GM18907 (cell line): ENCODE measurements around the gene GPR26.

Source experiments
- ATAC-seq: cut with Tn5 transposase; IDR thresholded peaks from one replicate; pipeline ENCODE4 v1.9.1; 2021; ENCODE audit warnings: mild to moderate bottlenecking, moderate library complexity; ENCODE audit not compliant: unreplicated experiment

The GPR26 gene

DNA sequence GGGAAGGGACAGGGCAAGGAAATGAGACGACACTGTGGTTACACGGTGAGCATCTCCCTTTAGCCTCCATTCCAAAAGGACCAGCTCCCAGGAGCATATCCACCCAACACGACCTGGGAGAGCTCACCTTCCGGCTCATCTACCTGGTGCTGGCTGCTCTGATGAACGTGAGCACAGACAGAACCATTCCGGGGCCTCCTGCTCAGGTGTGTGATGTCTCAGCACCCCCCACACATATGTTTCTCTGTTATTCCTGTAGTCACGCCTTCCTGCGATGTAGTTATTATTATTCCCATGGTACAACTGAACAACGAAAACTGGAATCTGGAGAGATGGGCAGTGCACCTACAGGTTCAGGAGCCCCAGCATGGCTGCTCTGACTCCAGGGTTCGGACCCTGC, 20.5 kb upstream of the GPR26 start:
- ATAC-seq: no peak

DNA sequence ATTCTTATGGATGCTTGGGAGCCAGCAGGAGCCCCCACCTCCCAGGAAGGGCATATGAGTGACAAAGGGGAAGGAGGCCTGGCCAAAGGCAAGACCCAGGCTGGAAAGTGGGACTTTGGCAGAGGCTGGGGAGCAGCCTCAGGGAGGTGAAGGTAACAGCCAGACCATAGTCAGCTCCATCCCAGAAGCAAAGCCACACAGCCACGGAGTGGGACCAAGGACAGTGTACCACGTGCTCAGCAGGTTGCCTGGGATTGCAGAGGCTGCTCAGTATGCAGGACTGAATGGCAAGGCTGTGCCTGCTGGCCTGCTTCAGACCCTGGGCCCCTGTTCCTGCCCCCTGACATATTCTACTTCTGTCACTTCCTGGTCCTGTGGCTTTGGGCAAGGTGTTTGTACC, 17.6 kb upstream of the GPR26 start:
- no peak for ATAC-seq

DNA sequence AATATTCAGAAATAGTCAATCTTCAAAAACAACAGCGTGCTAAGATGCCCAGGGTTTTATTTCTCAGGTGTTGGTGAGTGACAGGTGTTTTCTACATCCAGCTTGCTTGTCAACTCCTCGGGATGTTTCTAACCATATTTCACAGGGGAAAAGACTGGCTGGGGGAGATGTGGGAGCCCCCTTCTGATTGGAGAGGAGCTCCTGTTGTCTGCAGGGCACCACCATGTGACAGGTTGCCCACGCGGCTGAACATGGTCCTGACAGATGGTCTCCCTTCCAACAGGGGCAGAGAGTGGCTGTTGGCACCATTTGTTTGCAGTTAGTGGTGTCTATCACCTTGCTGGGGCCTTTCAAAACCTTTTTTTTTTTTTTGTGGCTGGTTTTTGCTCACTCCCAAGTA, 16.5 kb upstream of the GPR26 start:
- ATAC-seq: no peak

DNA sequence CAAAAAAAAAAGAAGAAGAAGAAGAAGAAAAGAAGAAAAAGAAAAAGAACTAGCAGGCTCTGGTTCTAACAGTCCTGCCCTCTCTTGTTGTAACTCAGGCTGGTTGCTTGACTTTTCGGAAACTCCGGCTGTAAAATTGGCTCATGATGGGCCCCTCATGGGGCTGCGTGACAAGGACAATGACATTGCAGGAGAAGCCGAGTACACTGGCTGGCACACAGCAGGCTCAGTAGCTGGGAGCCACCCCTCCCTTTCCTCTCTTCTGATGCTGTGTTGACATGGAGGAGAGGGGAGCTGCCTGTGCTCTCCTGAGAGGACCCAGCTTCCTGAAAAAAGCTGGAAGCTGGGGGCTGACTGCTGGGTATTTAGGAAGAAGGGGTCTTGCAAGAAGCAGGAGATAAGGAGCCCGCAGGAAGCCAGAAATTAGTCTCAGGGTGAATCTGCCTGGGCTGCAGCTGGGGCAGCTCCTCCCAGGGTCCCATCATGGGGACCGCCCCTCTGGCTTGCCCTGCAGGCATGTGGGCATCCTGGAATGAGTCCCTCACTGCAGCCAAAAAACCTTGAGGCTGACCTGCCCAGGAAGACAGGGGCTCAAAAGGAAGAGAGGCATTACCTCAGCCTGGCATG, 14.6 kb upstream of the GPR26 start:
- ATAC-seq: no peak

DNA sequence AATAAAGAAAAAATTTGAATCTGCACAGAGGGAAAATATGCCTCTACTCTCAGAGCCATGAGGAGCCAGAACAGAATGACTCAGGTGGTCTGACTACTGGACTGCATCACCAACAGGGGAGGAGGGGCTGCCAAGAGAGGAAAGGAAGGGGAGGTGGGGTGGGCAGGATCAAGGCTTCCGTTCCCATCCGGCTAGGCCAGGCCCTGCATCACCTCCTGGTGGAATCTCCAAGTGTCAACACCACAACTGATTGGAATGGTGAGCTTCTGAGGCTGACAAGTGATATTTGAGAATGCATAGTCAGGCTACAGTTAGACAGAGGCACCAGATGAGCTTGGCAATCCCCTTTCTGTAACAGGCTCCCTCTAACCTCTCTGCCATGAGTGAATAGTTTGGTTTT, 10.4 kb upstream of the GPR26 start:
- ATAC-seq: no peak

DNA sequence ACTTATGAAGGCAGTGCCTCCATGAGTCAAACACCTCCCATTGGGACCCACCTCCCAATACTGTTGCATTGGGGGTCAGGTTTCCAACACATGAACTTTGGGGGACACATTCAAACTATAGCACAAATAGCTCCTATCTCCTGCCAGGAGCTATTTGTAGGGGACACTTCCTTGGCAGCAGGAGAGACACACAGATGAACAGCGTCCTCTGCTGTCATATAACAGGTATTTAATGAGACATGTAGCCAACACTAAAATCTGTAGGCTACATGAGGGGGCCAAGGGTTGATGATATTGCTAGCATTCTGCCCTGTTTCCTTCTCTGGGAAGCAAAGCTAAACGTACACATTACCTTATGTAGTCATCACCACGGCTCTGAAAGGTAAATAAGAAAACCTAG, 2.6 kb upstream of the GPR26 start:
- no peak for ATAC-seq

DNA sequence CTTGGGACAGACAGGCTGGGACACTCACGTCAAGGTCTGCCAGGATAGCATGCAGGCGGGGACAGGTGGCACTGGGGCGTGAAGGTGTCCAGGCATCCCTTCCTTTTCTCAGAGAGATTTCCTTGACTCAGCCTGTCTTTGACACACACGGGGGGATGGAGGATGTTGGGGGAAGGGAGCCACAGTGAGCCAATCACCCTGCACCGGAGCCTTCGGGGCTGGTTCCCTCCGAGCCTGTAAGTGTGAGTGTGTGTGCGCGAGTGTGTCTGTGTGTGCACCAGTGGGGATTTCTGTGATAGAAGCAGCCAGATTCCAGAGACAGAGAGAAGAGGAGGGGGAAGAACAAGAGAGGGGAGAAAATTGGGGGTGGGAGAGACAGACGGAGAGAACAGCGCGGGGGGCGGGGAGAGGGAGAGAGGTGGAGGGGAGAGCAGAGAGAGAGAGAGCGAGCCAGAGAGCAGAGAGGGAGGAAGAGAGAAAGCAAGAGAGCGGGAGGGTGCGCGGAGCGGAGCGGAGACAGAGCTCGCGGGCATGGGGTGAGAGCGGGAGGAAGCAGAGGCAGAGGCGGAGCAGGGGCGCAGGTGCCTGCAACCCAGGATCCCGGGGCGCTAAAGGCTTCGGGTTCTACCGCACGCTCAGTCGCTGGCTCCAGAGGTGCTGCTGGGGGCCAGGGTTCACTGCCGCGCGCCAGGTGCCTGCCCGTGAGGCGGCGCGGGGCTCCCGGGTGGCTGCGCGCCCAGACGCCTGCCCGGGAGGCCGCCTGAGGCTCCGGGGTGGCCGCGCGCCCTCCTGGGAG, 466 bp upstream of the GPR26 start:
- ATAC-seq: no peak

DNA sequence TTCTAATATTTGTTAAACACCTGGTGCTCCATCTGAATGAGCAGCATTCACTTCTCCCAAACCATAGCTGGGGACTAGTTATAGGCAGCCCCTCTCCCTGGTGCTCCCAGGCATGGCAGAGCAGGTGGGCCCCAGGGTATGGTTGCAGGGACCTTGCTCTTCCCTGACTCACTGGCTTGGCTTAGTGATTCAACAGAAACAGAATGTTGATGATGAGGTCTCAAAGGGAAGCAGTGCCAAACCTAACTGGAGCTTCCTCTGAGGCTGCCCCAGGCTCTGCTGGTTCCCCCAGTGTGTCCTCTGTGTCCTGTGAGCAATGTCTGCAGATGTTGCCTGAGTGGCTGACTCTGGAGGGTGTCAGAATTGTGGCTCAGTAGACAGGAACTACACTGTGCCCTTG, 3.7 kb downstream of the GPR26 start:
- no peak for ATAC-seq

DNA sequence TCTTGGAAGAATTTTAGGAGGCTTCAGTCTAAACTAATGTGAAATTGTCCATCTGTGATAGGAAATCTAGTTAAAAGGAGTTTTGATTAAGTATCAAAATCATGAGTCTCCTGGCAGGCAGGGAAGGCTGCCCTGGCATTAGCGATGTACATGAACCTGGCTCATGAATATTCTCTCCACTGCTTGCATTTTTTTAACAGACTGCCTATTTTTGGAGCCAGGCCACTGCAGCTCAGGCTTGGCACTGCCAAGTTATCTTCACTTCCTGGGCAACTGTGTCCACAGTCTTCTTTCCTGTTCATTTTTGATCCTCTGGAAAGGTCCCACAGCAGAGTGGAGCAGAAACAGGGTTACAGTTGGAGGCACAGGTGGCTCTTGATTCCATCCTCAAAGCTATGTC, 7.0 kb downstream of the GPR26 start:
- ATAC-seq: no peak

DNA sequence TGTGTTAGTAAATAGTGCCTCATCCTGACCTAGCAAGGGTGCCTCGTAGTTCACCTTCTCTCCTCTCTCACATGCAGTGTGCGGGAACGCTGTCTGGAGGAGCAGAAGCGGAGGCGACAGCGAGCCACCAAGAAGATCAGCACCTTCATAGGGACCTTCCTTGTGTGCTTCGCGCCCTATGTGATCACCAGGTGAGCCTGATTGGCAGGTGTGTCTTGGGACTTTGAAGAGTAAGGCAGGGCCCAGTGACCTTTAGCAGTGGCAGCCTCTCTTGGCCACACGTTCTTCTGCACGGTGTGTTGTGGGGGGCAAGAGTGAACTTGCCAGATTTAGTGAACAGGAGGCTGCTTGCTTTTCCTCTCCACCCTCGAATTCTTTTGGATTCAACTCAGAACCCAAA, 8.6 kb downstream of the GPR26 start:
- ATAC-seq: no peak

DNA sequence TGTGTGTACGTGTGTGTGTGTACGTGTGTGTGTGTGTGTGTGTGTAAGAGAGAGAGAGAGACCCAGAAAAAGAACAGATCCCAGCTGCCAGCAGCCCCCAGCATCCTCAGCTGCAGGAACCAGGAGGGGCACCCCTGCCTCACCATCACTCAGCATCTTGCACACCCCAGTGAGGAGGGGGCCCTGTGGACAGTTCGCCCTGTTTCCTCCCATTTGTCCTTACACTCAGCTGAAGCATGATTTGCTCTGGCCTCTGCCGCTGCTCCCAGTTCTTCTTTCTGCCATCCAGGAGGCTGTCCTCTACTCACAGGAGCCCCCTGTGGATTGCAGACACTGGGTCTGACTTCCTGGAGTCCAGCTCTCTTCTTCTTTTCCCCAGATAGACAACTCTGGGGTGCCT, 9.7 kb downstream of the GPR26 start:
- ATAC-seq: no peak

DNA sequence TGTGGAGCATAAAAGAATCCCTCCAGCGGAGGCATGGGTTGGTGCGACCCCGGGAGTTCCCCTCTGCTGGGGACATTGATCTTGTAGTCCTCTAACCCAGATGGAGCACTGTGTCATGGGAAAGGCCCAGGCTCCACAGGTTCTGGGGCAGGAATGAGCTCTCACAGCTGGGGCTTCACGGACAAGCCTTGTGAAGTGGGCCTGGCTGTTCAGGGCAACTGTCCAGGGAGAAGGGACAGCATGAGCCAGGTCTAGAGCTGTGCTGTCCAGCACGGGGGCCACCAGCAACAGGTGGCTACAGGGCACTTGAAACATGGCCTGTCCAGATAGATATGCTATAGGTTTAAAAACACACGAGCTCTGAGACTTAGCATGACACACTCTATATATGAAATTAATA, 11.4 kb downstream of the GPR26 start:
- no peak for ATAC-seq

DNA sequence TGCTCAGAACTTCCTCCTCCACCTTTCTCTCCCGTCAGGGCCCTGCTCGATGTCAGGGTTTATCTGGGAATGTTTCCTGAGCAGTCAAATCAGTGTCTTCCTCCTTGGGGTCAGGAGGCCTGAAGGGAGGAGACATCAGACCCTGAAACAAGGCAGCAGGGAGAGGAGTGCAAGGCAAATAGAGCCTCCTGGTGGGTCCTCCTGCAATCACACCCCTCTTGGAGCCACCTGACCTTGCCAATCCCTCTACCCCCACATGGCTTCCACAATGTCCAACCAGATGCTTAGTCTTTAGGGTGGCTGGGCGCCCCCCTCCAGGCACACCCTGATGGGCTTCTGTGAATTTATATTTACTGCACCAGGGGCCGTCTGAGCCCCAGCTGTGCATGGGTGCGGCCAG, 12.2 kb downstream of the GPR26 start:
- no peak for ATAC-seq

DNA sequence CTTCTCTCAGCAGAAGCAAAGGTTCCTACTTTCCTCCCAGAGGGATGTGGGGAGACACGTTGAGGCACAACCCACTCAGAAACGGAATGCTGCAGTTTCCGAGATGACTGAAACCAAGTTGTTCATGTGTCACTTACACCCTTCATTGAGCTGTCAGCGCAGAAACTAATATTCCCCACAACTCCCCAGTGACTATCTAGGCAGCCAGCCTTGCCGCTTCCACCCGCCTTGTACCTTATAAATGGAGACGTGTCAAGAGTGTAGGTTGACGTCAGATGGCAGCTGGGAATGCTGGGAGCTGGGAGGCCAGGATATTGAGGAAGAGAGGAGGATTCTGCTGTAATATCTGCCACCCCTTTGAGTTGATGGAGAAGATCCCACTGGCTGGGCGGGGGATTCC, 15.1 kb downstream of the GPR26 start:
- no peak for ATAC-seq

DNA sequence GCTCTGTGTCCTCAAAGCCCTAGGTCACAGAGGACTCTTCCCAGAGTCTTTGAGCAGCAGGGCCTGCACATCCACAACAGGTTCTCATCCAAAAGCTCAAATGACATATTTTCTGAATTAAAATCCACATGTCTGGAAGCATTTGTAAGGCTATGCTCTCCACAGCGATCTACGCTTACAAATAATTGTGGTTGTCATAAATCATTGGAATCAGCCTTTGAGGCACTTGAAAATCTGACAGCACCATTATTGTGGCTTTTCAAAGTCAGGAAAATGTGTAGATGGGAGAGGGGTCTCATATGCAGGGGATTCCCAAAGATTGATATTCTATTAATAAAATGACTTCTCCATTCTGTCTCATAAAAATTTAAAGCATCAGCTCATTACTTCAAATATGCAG, 16.3 kb downstream of the GPR26 start:
- ATAC-seq: no peak

DNA sequence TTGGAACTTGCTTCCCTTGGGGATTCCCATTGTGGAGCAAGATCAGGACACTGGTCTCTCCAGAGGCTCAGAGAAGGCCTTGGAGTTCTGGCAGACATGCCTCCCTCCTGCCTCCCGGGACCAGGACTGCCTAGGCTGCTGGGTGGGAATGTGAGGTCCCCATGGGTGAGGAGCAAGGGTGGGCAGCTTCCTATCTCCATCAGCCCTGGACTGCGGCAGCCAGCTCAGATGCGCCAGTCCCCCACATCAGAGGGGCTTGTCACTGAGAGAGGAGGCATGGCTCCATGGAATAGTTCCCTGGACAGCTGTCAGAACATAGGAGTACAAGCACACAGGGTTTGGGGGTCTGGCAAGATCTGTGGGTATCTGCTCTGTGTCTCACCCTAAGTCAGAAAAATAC, 17.3 kb downstream of the GPR26 start:
- ATAC-seq: no peak

DNA sequence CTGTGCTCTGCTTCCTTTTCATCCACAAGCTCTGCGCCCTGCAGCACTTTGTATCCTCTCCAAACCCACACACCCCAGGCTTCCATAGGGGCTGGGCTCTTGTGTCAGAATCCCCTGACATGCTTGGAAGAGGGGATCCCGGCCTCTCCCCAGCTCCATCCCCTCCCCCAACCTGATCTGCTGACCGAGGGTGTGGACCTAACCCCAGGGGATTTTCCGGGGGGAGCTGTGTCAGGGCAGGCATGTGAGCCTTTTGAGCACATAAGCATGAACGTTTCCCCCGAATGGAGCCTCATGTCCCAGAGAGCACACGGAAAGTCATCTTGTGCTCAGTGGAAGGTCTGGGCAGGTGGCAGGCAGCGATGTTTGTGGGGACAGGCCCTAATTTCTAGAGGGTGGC, 17.7 kb downstream of the GPR26 start:
- no peak for ATAC-seq

DNA sequence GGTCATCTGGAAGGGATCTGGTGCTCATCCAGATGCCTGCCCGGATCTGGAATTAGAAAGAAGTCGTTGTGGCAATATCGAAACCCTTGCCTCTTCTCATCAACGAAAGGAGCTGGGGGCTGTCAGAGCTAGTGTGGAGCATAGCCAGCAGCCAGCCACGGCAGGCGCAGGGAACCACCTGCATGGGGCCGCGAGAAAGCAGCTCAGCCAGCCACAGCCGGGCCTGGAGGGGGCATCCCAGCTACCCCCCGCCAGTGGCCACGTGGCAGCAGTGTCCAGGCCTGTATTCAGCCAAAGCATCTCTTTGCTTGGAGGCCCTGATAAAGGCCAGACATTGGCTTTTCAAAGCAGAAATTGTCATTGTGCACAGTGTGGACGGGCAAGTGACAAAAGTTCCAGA, 19.1 kb downstream of the GPR26 start:
- no peak for ATAC-seq

DNA sequence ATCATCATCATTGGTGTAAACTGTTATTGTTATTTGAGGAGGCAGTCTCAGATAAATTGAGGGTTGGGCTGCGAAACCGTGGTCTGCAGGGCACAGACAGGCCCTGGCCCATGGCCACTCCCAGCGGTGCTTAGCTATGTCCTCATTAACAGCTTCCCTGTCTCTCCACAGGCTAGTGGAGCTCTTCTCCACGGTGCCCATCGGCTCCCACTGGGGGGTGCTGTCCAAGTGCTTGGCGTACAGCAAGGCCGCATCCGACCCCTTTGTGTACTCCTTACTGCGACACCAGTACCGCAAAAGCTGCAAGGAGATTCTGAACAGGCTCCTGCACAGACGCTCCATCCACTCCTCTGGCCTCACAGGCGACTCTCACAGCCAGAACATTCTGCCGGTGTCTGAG, 21.6 kb downstream of the GPR26 start:
- no peak for ATAC-seq

DNA sequence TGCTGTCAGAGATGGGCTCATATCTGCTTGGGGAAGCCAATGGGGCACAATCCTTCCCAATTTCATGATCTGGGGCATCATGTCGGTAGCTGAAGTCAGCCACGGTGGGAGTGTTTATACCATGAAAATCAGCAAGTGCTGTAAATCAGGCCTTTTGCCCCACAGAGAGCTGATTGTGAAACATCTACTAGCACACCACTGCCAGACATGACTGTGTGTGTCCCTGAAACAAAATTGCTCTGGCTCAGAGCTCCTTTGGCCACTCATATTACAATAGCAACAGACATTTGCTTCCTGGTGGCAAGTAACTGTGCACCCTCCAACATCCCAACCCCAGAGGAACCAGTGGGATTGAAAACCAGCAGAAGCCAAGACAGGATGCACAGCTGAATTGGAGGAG, 23.7 kb downstream of the GPR26 start:
- ATAC-seq: no peak

DNA sequence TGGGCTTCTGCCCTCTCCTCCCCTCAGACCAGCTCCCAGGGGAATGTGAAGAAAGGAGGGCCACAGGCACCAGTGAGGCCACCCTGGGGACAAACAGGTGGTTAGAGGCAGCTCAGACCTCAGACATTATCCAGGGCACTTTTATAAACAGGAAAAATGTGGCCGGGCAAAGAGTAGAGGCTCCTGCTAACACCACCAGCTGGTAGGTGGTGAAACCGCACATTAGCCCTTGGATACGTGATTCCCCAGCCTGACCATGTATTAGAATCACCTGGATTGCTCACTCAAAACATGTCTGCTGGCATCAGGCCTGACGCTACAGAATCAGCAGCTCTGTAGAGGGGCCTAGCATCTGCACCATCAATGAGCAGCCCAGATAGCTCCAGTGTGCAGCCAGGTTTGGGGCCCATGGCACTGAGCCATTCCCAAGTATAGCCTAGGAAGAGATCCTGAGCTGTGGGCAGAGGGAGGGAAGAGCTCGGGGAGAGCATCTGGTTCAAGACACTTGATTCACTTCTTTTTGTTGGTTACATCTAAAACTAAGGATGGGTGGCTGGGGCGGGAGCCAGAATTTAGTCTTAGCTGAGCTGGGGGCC, 37.1 kb downstream of the GPR26 start:
- no peak for ATAC-seq

DNA sequence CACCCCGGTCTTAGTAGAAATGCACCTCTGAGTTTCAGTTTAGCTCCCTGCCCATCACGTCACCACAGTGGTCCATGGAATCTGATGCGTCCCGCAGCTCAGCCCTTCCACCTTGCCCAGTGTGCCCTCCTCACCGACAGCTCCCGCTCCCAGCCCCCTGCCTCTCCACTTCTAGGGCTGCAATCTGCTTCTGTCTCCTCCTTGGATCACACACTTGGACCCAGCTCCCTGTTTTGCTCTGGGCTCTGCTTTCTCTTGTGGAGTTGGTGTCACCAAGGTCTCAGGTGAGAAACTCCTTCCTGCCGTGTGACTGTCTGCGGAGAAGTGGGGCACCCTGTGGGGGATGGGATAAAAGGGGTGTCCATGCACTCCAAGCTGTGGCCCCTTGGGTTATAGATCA, 37.9 kb downstream of the GPR26 start:
- ATAC-seq: no peak

DNA sequence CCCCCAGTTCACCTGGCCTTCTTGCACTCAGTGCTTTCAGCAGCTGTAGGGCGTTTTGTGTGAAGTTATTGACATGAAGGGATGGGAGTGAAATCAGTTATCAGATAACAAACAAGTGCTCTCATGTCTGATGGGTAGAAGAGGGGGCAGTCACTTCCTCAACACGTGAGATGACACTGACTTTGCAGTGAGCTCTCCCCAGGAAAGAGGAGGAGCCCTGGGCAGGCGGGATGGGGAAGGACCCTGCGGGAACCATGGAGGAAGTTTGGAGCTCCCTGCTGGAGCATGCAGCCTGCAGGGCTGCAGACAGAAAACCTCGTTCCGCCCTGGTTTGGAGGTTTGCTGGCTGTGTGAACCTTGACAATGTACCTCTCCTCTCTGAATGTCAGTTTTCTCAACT, 38.7 kb downstream of the GPR26 start:
- ATAC-seq: no peak
